ENCODE data around the gene PRAMEF7.
"Not testable (repeated sequence)": the region's sequence is repeated elsewhere in the genome, so short reads cannot be mapped to it uniquely, and the experiment has no call there.

- not testable (repeated sequence) for TF ChIP-seq CTCF (optimal IDR thresholded peaks at IDR 0.05 in 1 of 3, IDR thresholded peaks at IDR 0.05 in 1 of 3, conservative IDR thresholded peaks at IDR 0.05 in 1 of 3; ENCODE audit: extremely low read depth in 1 of 3, insufficient read depth in 2 of 3, low read length in 3 of 3); EZH2 (IDR thresholded peaks at IDR 0.05; ENCODE audit: low read length)
Measured at GRCh38 chr1:12899186-12899585, 17.2 kb upstream of the PRAMEF7 start.

All from keratinocyte (primary cell).